ENCODE results near the gene CANT1. TPM values are rescaled to one million over a fixed set of nuclear protein-coding genes. Genes with fewer than 3 reads are reported as not detected.
"Not testable (repeated sequence)": the region's sequence is repeated elsewhere in the genome, so short reads cannot be mapped to it uniquely, and the experiment has no call there.

CANT1 gene
- polyA plus RNA-seq, 3 donors = 42.9 to 53.6 (median 48.6) TPM

DNA sequence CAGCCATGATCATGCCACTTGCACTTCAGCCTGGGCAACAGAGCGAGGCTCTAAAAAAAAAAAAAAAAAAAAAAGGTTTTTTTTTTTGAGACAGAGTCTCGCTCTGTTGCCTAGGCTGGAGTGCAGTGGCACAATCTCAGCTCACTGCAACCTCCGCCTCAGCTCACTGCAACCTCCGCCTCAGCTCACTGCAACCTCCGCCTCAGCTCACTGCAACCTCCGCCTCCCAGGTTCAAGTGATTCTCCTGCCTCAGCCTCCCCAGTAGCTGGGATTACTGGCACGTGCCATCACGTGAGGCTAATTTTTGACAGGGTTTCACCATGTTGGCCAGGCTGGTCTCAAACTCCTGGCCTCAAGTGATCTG lies 46.6 kb downstream of the CANT1 start:
- DNase-seq = not testable (repeated sequence)

DNA sequence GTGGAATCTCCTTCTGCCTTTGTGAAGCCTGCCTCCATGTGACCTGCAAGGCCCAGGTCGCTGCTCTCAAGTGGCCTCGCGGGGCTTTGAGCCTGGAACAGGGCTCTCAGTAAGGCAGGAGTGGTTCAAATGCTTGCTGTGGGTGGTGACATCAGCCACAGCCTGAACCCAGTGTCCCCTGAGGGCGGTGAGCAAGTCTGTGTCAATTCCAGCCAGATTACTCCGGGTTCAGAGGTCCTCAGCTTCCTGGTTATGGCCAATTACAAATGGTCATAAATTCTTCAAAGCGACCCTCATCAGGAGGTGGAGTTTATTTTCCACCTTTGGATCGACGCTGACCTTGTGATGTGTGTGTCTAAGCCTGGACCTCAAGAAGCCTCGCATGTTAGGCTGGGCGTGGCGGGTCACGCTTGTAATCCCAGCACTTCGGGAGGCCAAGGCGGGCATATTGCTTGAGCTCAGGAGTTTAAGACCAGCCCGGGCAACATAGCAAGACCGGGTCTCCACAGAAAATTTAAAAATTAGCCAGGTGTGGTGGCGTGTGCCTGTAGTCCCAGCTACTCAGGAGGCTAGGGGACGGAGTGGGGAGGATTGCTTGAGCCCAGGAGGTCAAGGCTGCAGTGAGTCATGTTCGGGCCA lies 47.1 kb downstream of the CANT1 start:
- DNase-seq = no peak

DNA sequence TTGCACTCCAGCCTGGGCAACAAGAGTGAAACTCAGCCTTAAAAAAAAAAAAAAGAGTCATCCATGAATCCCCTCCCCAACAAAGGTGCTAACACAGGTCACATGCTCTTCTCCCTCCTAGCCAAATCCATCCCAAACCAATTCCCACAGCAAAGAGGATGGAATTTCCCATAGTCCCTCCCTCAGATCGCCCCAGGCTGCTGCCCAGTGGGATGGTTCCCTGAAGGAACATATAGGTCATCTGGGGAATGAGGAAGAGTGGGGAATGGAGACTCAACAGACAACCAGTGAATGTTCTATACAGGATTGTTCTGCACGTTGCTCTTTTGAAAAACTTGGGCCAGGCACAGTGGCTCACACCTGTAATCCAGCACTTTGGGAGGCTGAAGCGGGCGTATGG lies 48.0 kb downstream of the CANT1 start:
- no peak for DNase-seq

DNA sequence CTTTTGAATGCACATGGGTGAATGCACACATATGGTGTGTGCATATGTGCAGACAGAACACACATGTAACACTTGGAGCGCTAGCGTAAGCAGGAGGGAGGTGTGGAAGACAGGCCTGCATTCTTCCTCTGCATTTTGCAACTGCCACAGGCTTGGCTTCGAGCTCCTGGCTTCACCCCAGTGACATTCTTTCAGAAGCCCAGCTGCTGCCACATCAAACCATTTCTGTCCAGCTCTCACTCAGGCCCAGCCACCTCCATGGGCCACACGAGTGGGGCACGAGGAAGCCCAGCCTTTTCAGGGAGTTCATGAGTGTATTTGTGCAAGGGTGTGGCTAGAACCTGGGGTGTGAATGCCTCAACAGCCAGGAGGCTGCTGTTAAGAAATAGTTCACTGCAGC lies 48.6 kb downstream of the CANT1 start:
- DNase-seq = no peak

DNA sequence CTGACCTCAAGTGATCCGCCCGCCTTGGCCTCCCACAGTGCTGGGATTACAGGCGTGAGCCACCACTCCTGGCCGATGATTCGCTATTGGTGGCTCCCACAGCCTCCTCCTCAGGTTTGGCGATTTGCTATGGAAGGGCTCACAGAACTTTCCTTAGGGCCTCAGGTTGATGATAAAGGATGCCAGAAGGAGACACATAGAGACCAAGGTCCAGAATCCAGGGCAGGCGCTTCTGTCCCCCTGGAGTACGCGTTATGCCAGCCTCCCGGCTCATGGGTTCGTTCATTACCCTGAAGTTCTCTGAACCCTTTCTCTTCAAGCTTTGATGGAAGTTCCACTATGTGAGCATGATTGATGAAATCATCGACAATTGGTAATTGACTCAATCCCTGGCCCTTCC lies 49.8 kb downstream of the CANT1 start:
- no peak for DNase-seq

DNA sequence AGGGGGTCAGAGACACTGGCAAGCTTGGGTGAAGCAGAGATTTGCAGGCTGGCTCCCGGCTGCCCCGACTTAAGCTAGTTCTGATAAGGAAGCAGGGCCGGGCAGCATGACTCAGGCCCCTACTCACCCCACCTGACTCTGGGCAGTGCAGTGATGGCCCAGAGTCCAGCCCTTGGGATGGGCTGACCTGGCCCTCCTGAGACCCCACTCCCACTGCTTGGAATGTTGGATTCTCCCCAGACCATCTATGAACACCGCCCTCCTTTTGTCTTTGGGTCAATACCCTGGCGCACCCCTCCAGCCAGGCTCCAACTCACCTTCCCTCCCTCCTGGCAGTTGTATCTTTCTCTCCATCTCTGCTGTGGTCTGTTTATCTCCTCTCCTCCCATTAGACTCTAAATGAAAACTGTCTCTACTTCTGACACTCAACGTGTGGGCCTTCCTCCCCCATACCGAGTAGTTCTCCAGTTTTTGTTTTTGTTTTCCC lies 50.9 kb downstream of the CANT1 start:
- no peak for DNase-seq

DNA sequence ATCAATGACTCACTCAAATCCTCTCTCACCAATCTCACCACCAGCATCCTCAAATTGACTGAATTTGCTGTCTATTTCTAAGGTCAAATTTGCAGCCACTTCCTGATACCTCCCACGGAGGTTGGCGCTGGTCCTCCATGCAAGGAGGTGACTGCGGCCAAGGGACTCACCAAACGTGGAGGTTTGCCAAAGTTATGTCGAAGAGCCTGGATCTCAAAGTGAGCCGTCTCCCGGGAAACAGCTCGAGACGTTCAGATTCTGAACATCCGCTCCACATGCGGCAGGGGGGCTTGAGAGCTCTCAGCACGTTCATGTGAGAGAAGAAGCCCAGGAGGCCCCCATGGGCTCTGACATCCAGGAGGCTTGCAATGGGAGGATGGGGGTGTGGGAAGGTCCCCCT lies 52.4 kb downstream of the CANT1 start:
- no peak for DNase-seq

DNA sequence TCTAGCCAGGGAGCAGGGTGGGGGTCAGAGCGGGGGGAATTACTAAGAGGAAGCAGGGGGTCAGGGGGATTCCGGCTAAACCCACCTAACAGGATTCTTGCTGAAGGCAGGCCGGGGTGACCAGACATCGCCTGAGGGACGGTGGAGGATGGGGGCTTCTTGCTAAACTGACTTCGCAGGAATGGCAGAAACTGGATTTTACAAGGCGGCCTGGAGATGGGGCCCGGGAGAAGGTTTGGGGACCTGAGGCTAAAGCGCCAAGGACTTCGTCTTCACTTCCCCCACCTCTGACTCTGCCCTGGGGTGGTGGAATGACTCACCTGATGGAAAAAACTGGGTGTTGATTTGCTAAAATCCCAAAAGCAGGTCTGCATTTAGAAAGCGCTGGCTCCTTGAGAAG lies 53.3 kb downstream of the CANT1 start:
- no peak for DNase-seq

DNA sequence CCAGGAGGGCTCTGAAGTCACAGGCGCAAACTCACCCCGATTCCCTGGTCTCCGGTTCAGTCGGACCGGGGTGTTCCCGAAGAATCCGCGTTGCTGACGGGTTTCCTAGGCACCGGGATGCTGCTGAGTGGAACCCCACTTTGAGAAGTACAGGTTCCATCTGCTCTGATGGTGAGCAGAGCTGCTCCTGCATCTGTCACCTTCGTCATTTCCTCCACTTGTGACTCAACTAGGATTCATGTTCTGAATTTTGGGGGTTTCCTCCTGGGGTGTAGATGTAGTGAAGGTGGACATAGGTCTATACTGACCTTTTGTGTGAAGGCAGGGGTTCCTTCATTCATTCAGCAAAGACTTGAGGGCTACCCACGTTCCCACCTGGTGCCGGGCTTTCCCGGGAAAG lies 54.9 kb downstream of the CANT1 start:
- no peak for DNase-seq

DNA sequence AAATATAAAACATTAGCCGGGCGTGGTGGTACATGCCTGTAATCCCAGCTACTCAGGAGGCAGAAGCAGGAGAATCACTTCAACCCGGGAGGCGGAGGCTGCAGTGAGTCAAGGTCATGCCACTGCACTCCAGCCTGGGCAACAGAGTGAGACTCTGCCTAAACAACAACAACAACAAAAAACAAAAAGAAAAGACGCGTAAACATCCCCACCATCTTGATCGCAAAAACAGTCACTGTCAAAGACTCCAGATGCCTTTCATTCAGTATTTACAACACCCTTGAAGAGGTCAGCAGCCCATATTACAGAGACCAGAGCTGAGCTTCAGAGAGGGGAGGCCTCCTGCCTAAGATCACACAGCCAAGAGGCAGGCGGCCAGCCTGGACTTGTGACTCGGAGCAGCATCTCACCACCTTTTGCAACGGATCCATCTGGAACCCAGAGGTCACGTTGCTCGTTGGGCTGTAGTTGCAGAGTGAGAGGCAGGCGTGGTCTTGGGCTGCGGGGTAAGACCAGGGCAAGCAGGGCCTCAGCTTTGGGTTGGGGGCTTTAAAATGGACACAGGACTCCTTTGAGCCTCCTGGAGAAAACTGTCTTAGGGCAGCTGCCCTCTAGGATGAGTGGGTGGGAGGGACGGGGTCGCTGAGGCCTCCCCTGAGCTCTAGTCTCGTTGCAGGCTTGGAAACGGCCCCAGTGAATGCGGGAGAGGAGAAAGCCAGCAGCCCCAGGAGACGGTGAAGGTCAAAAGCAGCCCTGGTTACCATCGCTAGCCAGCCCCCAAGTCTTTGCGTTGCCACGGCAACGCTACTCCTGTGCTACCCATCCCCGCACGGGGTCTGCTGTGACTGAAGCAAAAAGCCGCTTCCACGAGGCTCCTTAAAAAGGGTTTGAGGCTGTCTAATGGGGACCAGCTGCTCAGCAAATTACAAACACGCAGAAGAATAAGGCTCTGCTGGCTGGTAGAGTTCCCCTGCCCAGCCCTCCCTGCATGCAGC lies 55.9 kb downstream of the CANT1 start:
- DNase-seq = no peak

DNA sequence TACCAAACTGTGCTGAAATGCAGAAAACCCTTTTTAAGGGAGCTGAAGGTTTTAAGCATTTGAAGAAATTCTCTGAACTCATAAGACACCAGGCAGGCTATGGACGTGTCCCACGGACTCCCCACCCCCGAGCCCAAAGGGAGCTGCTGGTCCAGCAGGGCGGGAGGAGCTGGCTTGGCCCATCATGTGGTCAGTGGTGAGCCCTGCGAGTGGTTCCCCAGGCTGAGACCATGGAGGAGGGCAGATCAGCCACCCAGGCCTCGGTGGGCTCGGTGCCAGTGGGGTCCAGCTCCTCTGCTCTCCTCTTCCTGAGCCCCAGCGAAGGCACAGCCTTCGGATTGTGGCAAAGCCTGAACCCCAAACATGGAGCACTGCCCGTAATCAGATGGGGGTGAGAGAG lies 56.9 kb downstream of the CANT1 start:
- DNase-seq = no peak

DNA sequence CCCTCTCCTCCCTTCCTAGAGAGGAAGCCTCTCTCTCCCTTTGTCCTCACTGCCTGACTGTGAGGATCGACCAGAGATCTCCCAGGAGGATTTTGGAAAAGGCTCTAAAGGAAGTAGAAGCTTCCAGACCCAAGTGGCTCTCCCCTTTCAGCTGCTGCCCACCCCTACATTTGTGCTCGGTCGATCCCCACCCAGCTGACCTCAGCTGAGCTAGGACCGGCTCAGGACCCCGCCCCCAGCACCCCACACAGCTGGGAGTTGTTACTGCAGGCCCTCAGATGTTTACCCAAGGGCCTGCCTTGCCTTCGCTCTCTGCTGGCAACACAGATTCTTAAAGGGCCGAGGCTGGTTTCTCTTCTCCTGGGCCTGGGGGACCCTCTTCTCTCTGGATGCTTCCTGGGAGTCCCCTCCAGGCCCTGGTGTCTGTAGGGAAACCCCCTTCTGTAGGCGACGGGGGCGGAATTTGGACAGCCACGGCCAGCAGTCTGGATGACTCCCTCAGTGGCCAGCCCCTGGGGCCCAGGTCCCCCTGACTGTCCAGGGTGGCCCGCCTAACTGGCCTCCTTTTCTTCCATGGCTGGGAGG lies 57.5 kb downstream of the CANT1 start:
- DNase-seq = no peak

DNA sequence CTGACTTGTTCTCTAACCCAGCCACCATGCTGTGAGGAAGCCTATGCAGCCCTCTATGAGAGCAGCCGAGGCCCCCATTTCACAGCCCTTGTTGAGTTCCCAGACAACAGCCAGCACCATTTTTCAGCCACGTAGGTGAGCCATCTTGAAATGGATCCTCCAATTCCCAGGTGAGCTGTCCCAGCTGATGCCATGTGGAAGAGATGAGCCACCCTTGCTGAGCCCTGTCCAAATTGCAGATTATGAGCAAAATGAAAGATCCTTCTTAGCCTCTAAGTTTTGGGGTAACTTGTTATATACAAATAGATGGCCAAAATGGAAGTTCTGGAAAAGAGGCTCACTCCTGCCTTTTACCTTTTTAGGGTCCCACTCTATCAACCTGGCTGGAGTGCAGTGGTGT lies 58.7 kb downstream of the CANT1 start:
- no peak for DNase-seq

DNA sequence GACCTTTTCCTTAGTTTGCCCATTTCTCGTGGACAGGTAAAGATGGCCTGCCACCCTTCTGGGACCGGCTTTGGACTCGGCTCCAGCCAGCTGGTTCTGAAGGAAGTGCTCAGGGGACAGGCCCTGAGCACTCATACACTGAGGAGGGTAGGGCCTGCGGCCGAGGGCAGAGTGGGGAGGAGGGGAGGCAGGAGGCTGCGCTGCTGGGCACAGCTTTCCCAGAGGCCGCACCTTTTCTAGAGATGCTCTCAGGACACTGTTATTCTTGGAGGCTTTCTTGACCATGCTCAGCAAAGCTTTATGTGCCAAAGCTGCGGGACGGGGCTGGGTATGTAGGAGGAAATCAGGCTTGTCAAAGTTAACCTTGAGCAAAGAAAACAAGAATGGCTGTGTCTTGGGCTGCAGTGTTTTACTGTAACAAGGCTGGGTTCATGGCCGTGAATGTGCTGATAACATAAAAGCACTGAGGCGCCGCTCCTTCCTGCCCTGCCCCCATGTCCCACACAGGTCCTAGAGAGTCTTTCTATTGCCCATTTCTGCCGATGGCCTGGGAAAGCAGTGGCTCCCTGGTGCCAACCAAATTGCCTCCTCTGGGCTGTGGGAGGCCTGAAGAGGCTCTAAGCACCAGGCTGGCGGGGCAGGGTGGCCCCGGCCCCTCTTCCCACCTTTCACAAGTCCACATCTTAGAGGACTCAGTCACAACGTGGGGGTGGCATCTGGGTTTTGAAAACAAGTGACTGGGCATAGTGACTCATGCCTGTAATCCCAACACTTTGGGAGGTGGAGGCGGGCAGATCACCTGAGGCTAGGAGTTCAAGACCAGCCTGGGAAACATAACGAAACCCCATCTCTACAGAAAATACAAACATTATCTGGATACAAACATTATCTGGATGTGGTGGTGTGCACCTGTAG lies 62.1 kb downstream of the CANT1 start:
- DNase-seq = no peak

DNA sequence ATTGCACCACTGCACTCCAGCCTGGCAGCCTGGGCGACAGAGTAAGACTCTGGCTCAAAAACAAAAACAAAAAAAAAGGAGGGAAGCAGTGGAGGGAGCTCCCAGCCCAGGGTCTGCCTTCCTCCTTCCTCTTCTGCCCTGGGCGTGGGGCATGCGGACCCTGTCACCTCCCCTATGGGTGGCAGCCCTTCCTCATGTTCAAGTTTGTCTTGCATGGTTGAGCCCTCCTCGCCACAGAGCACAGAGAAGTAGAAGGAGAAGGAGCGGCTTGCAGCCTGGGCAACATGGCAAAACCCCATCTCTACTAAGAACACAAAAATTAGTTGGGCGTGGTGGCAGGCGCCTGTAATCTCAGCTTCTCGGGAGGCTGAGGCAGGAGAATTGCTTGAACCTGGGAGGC lies 62.9 kb downstream of the CANT1 start:
- DNase-seq = no peak

DNA sequence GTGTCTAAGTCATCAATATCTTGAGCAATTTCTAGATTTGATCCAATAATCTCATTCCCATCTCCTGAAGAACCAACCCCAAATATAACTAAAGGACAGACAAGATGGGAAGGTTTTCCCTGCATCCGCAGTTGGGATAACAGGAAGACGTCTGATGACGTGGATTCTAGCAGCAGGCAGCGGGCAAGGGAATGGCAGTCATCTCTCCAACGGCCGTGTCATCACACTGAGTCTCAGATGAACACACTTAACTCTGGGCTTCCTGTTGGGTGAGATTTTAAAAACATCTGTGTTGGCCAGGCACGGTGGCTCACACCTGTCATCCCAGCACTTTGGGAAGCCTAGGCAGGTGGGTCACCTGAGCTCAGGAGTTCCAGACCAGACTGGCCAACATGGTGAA lies 63.4 kb downstream of the CANT1 start:
- no peak for DNase-seq

DNA sequence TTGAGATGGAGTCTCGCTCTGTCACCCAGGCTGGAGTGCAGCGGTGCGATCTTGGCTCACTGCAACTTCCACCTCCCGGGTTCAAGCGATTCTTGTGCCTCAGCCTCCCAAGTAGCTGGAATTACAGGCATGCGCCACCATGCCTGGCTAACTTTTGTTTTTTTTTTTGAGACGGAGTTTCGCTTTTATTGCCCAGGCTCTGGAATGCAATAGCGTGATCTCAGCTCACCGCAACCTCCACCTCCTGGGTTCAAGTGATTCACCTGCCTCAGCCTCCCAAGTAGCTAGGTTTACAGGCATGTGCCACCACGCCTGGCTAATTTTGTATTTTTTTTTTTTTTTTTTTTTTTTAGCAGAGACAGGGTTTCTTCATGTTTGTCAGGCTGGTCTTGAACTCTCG lies 64.1 kb downstream of the CANT1 start:
- not testable (repeated sequence) for DNase-seq

DNA sequence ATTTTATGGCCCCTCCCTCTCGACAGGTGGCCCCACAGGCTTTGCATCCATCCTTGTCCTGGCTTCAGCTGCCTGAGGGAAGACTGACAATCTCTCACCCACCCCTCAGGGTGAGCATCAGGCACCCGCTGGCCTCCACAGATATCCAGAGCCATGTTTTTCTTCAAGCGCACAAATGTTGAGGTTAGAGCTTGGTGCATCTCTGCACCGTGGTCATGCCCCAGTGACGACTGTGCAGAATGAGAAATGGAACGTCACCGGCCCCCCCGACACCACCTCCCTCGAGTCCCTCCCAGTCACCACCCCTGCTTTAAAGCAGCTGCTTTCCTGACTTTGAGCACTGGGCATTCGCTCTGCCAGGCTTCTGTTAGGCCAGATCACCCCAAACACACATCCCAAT lies 64.6 kb downstream of the CANT1 start:
- no peak for DNase-seq

DNA sequence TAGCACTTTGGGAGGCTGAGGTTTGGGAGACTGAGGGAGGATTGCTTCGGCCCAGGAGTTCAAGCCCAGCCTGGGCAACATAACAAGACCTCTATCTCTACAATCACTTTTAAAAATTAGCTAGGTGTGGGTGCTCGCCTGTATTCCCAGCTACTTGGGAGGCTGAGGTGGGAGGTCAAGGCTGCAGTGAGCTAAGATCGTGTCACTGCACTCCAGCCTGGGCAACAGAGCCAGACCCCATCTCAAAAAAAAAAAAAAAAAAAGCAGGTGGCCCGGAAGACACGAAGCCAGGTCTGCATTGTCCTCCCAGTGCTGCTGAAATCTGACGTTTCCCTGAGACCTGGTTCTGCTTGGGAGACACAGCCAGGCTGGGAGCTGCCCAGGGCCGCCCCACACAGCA lies 65.5 kb downstream of the CANT1 start:
- no peak for DNase-seq
